ENCODE data around the gene ATRNL1.

- no peak for TF ChIP-seq CTCF (IDR thresholded peaks at IDR 0.05; ENCODE audit: borderline replicate concordance, extremely low read depth, low read length, poor library complexity, severe bottlenecking)
- no peak for TF ChIP-seq EZH2 (IDR thresholded peaks at IDR 0.05; ENCODE audit: borderline replicate concordance, low read depth, low read length, severe bottlenecking)
Measured at GRCh38 chr10:115914475-115914874, 821.3 kb downstream of the ATRNL1 start.
